ENCODE results near the gene QKI. TPM values are rescaled to one million over a fixed set of nuclear protein-coding genes. Genes with fewer than 3 reads are reported as not detected.
A peak's percentile ranks its signal among the peaks of the same experiment; 100 is the strongest.

Gene QKI
- total RNA-seq, 1 donor from 2014 or later = 247 TPM

- no peak overlapping the region for H3K4me3 ChIP-seq
- no peak for DNase-seq
- H3K27ac ChIP-seq = no peak overlapping the region
- H3K9me3 ChIP-seq = no peaks in the 10 kb centered on the region
- H3K36me3 ChIP-seq = no peaks in the 10 kb centered on the region
- H3K4me1 ChIP-seq = peaks cover 12% of the 10 kb centered on the region
- intact Hi-C loops (cut with DNase I) = no loop called here
- H3K27me3 ChIP-seq (ENCODE audit: low read depth) = no peaks in the 10 kb centered on the region
- no peak for TF ChIP-seq CTCF (IDR thresholded peaks at IDR 0.05)
- no peak for ATAC-seq
Measured at GRCh38 chr6:163580311-163581030, 166.0 kb downstream of the QKI start.

- Histone ChIP-seq H3K9me3 (no peaks in the 10 kb centered on the region), H3K4me1 (peaks cover 28% of the 10 kb centered on the region), H3K27me3 (ENCODE audit: low read depth) (no peaks in the 10 kb centered on the region), H3K27ac (no peak overlapping the region), H3K36me3 (no peaks in the 10 kb centered on the region), H3K4me3 (no peak overlapping the region)
- no peak for TF ChIP-seq CTCF (IDR thresholded peaks at IDR 0.05)
- intact Hi-C loops (cut with DNase I) = no loop called here
- ATAC-seq (no peak), DNase-seq (no peak)
Measured at GRCh38 chr6:163583558-163583957, 169.0 kb downstream of the QKI start.

- peak; percentile 72 to 85 for ATAC-seq
- intact Hi-C loops (cut with DNase I) = no loop called here
Measured at GRCh38 chr6:163585932-163586437, 171.5 kb downstream of the QKI start.

GRCh38 chr6:163586888-163587287 lies 172.4 kb downstream of the QKI start:
- Histone ChIP-seq H3K4me3 (no peak overlapping the region), H3K9me3 (peaks cover 6% of the 10 kb centered on the region), H3K27ac (no peak overlapping the region), H3K4me1 (peaks cover 17% of the 10 kb centered on the region), H3K36me3 (no peaks in the 10 kb centered on the region), H3K27me3 (ENCODE audit: low read depth) (no peaks in the 10 kb centered on the region)
- TF ChIP-seq CTCF (IDR thresholded peaks at IDR 0.05) = no peak
- ATAC-seq (no peak), DNase-seq (no peak)
- intact Hi-C loops (cut with DNase I) = no loop called here

More at GRCh38 chr6:163585932-163586437, 171.5 kb downstream of the QKI start:
- Histone ChIP-seq H3K36me3 (no peaks in the 10 kb centered on the region), H3K4me3 (no peak overlapping the region), H3K9me3 (peaks cover 6% of the 10 kb centered on the region), H3K27ac (peak overlapping the region; percentile 0), H3K4me1 (peaks cover 17% of the 10 kb centered on the region), H3K27me3 (ENCODE audit: low read depth) (no peaks in the 10 kb centered on the region)
- DNase-seq = peak; percentile 66
- TF ChIP-seq CTCF (IDR thresholded peaks at IDR 0.05) = no peak

- no peak for ATAC-seq
- TF ChIP-seq CTCF (IDR thresholded peaks at IDR 0.05) = no peak
- intact Hi-C loops (cut with DNase I) = no loop called here
Measured at GRCh38 chr6:163588220-163588919, 173.9 kb downstream of the QKI start.

More at GRCh38 chr6:163588220-163588919, 173.9 kb downstream of the QKI start:
- peaks cover 17% of the 10 kb centered on the region for H3K9me3 ChIP-seq
- H3K36me3 ChIP-seq = no peaks in the 10 kb centered on the region
- no peak for DNase-seq
- peaks cover 17% of the 10 kb centered on the region for H3K4me1 ChIP-seq
- no peak overlapping the region for H3K27ac ChIP-seq
- H3K4me3 ChIP-seq = no peak overlapping the region
- H3K27me3 ChIP-seq (ENCODE audit: low read depth) = no peaks in the 10 kb centered on the region
